ENCODE measurements around the gene SPINDOC.
"Not testable (repeated sequence)": the region's sequence is repeated elsewhere in the genome, so short reads cannot be mapped to it uniquely, and the experiment has no call there.

The SPINDOC gene, protein sequence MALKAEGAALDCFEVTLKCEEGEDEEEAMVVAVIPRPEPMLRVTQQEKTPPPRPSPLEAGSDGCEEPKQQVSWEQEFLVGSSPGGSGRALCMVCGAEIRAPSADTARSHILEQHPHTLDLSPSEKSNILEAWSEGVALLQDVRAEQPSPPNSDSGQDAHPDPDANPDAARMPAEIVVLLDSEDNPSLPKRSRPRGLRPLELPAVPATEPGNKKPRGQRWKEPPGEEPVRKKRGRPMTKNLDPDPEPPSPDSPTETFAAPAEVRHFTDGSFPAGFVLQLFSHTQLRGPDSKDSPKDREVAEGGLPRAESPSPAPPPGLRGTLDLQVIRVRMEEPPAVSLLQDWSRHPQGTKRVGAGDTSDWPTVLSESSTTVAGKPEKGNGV

DNA sequence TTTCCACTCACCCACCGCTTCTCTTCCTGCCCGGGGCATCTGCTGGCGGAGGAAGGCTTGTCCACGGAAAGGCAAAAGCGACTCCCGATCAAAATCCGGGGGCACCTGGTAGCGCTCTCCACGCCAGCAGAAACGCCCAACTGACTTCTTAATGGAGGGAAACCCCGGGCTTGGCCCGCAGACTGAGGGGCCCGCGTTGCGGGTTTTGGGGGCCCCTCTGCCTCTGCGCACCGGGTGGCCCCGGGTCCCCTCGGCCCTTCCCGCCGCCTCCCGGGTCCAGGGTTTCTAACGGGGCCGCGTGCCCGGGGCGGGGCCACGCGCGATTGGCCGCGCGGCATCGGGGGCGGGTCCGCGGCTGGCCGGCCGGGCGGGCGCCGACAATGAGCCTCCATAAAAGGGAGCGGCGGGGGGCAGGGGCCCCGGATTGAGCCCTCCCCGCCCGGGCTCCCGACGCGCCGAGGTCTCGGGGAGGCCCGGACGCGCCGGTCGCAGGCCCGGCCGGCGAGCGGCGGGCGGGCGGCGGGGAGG, at the start of gene SPINDOC:
Gene SPINDOC (plus strand): TSS at position 422 of the 528 bp plus-strand sequence. CDS start 231 bp downstream, outside the sequence.
- DNase-seq (ENCODE audit: low read depth in 2 of 2), result peak; percentile 42 to 69

DNA sequence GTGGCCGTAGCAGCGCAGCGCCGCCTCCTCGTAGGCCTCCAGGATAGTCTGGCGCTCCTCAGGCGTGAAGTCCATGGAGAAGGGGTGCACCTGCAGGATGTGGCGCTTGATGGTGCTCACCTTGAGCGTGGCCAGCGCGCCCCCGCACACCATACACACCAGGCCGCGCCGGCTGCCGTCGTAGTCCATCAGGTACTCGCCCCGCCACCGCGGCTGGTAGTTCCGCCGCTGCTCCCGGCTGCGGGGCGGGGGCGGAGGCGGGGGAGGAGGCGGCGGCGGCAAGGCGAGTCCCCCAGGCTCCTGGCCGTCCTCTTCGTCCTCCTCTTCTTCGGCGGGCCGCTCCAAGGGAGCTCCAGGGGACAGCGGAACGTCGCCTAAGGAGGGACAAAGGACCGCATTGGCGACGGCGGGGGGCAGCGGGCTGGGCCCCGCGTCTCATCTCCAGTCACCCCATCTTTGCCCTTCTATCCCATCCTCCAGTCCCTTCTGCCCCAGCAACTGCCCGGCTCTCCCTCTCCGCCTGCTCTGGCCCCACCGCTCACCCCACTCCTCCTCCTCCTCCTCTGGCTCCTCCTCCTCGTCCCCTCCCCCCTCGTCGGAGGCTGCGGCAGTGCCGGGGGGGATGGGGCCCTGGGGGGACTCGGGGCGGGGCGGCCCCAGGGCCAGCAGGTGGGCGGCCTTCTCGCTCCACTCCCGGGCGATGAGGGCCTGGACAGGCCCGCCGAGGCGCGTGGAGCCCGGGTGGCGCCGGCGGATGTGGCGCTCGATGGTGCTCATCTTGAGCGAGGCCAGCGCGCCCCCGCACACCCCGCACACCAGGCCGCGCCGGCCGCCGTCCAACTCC, 49.5 kb upstream of the SPINDOC start:
- DNase-seq (ENCODE audit: low read depth in 2 of 2), result no peak

DNA sequence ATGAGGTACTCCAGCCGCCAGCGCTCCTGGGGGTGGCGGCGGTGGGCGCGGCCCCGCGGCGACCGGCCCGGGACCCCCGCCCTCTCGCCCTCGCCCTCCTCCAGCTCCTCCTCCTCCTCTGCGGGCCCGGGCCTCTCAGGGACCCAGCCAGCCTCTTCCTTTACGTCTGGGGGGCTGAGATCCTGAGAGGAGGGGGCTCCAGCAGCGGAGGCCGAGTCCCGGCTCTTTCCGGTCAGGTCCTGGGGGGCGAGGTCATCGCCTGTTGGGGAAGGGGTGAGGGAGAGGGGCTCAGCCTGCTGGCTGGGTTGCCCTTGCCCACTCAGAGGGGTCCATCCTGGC, 48.9 kb upstream of the SPINDOC start:
- DNase-seq (ENCODE audit: low read depth in 2 of 2), result no peak

DNA sequence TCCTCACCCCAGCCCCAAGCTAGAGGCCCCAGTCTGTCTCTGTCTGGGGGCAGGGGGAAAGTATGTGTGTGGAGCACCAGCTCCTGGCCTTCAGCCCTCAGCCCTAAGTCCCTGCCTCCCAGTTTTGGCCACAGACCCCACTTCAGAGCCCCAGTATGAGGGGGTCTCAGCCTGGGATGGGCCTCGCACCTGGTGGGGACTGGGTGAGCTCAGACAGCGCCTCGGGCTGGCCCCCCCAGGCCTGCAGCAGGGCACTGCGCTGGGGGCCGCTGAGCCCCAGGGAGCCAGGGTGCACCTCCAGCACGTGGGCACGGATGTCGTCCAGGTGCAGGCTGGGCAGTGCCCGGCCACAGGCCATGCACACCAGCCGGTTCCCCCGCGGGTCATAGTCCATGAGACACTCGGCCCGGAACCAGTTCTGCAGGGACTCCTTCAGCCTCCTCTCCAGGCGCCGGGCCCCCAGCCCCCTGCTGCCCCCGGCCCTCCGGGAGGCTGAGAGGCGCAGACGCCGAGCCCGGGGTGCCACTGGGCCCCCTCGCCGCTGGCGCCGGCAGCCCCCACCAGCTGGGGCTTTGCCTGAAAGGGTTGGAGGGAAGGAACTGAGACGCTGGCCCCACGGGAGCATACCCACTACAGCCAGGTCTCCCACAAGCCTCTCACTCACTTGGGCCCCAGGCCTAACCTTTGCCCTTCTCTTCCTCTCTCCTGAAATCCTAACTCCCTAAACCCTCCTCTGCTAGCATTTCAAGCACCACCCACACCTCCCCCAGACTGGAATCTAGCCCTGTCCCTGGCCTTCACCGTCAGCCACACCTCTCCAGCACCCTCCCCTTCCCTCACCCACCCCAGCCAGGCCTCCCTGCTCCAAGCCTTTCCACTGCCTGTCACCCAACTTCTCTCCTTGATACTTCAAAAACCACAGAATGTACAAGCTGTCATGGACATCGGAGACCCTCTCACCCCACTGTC, 48.3 kb upstream of the SPINDOC start:
- no peak for DNase-seq (ENCODE audit: low read depth in 2 of 2)

DNA sequence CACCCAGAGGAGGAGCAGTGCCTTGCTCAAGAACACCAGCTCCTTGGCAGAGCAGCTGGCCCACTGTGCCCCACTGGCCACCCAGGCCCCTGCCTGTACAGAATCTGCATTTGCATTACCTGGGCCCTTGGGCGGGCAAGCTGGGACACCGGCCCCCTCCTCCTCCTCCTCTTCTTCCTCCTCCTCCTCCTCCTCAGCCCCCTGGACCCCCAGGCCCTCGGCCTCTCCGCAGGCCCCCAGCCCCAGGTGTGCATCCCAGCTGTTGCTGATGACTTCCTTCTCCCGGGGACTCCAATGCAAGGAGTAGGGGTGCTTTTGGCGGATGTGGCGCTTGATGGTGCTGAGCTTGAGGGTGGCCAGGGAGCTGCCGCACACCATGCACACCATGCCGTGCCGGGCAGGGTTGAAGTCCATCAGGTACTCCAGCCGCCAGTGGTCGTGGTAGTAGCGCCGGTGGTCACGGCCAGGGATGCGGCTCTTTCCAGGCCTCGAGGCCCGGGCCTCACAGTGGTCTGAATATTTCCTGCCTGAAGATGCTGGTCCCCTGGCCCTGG, 47.5 kb upstream of the SPINDOC start:
- no peak for DNase-seq (ENCODE audit: low read depth in 2 of 2)

DNA sequence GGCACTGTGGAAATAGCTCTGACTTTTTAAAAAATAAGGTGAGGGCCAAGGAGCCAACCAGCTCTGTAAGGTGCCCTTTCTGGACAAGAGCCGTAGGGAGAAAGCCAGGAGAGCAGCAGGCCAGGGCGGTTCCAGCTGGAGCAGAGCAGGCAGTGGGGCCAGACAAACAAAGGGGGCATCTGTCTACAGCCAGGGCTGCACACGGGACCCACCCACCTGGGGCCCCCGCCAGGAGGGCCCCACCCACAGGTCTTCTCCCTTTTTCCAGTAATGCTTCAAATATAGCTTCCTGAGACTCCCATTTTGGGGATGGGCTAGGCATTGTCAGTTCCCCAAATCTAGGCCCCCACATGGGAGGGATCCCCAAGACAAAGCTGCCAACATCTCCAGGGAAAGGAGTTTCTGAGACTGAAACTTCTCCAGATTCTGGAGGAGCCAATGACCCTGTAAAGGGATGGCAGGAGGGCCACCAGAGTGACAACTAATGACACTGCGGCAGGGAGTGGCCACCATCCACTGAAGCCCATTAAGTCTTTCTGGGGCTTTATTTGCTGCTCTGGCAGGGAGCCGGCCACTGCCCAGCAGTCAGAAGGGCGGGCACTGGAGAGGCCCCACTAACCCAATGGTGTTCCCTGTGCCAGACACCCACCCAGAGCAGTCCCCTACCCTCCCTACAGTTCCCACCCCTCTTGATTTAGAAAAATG, 46.6 kb upstream of the SPINDOC start:
- no peak for DNase-seq (ENCODE audit: low read depth in 2 of 2)

DNA sequence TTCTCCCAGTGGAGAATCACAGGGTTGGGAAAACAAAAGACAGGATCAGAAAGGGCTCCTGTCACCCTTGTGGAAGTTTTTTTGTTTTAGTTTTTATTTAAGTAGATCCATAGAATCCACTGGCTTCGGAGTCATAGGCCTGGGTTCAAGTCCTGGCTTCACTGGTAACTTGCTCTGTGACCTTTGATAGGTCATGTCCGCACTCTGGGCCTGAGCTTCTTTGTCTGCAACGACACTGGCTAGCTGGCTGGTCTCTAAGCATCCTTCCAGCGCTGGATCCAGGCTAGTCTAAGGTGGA, 46.0 kb upstream of the SPINDOC start:
- DNase-seq (ENCODE audit: low read depth in 2 of 2), result no peak

DNA sequence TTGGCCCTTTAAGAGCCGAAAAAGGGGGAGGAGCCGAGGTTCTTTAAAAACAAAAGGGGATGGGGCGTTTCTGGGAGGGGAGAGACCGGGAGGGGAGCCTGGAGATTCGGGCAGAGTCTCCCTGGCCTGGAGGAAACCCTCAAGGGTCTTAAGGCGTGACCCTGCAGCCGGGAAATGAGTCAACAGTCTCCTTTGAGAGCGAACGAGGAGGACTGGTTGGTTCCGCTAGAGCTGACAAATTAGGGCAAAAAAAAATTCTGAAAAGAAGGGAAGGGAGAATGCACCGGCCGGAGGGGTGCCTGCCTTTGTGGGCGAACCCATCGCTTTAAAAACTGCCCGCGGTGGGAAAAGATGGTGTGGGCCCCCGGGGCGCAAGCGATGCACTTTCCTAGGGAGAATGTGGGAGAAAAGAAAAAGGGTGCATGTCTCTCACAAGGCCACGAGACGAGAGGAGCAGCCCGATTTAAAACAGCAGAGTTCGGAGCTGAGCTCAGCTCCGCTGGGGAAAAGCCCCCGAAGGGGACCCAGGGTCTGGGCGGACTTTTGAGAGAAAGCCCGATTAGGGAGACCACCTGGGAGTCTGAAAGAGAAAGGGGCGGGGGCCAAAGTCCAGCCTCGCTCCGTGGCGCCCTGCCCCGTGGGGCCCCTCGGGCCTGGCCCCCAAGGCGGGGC, 45.6 kb upstream of the SPINDOC start:
- DNase-seq (ENCODE audit: low read depth in 2 of 2), result no peak

DNA sequence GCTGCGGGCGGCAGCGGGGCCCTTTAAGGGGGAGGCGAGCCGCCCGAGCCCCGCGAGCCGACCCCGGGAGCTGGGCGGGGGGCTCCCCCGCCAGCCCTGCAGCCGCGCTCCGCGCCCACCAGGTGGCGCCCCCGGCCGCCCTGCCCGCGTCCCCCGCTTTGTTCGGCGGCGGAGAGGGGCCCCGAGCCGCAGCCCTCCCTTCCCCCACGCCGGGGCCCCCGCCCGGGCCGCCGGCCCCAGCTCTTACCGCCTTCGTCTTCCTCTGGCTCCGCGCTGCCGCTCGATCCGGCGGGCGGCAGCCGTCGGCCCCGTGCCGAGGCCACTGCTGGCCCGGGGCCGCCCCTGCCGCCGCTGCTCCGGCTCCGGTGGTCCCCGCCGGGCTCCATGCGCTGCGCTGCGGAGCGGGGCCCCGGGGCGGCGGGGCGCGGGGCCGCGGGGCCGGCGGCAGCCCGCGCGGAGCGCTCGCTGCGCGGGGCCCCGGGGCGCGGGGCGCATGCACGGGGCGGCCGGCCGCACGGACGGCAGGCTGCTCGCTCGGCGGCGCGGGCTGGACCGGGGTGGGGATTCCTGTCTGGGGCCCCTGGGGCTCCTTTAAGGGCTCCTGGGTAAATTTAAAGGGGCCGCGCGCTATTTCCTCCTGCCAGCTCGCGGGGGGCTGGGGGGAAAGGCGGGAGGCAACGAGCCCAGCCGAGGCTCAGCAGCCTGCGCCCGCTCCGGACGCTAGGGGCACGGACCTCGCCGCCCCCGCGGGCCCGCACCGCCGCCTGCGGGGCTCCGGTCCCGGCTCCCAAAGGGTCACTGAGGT, 44.8 kb upstream of the SPINDOC start, which contains the start of gene ZFTA:
Gene ZFTA (minus strand): TSS at position 539 of the 805 bp plus-strand sequence. CDS start 153 bp downstream, at position 386.
- peak in 1 of 2 donors; percentile 34 for DNase-seq (ENCODE audit: low read depth in 2 of 2)

DNA sequence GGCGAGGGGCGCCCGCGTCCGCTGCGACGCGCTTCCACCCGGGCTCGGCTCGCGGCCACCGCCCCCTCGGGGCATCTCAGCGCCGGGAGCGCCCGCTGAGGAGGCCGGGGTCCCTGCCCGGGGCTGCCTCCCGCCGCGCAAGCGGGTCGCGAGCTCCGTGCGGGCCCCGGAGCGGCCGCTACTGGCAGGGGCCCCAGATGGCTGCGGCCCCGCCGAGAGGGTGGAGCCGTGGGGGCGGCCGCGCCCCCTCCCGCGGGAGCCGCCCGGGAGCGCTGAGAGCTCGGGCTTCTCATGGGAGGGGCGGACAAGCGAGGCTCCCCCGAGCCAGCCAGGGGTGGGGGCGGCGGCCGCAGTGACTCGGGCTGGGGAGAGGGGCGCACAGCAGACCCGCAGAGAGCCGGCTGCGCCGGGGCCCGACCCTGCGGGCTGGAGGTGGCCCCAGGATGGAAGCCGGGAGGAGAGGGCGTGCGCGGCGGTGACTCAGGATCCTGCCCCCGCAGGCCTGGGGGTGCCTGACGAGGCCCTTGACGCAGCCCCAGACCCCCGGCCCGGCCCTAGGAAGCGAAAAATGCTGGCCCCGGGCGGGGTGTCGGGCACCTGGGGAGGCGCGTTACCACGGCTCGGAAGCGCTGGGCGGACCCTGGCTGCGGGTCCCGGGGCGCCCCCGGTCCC, 44.1 kb upstream of the SPINDOC start:
- DNase-seq (ENCODE audit: low read depth in 2 of 2), result no peak

DNA sequence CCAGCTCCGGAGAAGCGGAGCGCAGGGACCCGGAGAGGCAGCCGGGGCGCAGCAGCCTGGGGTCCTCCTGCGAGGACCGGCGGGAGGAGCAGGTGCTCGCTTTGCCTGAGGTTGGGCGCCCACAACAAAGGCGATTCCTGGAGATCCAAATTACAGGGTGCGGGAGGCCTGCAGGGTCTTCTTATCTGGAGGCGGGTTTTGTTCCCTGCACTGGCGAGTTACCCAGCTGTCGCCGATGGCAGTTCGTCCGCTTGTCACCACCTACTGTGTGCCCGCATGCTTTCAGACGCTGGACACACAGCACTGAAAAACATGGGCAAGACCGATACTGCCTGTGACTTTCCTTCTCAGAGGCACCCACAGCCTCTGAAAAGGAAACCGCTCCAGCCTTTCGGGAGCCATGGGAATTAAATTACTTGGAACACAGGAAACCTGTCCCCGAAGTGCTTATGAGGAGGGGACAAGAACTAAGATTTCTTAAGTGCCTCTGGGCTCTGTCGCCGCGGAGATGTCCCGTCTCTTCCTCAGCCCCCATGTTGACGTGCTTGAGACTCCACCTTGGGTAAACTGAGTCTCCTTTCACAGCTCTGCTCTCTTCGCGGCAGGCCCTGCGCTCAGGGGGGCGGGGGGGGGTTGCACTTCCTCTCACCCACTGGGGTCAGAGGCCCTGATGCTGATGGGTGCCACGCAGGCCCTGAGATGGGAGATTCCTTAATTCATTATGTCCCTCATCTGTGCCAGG, 43.4 kb upstream of the SPINDOC start:
- DNase-seq (ENCODE audit: low read depth in 2 of 2), result no peak

DNA sequence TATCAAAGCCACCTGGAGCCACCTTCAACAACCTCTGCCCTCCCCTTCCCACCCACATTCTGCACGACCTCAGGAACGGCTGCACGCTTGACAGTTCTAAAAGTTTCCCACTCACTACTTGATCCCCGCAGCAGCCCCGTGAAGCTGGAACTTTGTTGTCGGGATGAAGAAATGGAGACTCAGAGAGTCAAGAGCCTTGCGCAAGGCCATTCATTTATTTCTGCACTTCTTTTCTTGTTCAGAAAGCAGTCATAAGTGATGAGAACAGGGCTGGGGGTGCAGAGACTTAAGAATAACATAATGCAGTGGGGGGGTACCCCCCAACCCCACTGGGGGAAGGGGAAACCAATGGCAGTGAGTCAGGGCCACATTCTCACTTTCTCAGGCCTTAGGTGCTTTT, 42.5 kb upstream of the SPINDOC start:
- no peak for DNase-seq (ENCODE audit: low read depth in 2 of 2)

DNA sequence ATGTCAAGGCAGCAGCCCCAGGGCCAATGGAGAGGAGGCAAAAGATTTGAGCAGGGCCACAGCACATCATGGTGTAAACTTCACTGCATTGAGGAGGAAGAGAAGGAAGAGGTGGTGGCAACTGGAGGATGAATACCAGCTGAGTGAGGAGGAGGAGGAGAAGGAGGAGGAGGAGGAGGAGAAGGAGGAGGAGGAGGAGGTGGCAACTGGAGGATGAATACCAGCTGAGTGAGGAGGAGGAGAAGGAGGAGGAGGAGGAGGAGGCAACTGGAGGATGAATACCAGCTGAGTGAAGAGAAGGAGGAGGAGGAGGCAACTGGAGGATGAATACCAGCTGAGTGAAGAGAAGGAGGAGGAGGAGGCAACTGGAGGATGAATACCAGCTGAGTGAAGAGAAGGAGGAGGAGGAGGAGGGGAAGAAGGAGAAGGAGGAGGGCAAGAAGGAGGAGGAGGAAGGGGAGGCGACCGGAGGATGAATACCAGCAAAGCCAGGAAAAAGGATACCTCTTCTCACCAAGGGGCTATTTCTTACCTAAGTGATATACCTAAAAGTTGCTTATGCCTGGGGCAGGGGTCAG, 41.4 kb upstream of the SPINDOC start:
- not testable (repeated sequence) for DNase-seq (ENCODE audit: low read depth in 2 of 2)

DNA sequence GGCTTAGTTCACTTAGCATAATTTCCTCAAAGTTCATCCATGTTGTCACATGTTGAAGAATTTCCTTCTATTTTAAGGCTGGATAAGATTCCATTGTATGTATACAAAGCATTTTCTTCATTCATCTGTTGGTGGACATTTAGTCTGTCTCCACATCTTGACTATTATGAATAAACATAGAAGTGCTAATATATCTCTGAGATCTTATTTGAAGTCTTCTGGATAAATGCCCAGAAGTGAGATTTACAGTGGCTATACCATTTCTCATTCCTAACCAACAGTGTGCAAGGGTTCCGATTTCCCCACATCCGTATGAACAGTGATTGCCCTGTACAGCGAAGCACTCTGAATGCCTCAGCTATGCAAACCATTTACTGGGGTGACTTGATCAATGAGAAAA, 38.1 kb upstream of the SPINDOC start:
- no peak for DNase-seq (ENCODE audit: low read depth in 2 of 2)

DNA sequence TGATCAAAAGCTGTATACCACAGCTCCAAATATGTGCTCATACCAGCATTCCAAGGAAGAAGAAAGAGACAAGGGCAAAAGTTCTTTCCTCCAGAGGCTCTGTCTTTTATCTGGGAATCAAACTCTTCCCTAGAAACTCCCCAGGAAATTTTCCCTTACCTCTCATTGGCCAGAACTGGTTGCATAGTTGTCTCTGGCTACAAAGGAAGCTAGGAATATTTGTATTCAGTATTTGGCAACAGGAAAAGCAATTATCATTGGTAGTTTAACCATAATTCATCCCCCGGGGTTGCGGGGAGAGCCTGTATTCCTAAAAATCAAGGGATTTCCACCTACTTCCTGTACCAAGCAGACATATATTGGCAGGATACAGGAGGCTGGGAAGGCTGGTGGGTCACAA, 34.2 kb upstream of the SPINDOC start:
- DNase-seq (ENCODE audit: low read depth in 2 of 2), result no peak

DNA sequence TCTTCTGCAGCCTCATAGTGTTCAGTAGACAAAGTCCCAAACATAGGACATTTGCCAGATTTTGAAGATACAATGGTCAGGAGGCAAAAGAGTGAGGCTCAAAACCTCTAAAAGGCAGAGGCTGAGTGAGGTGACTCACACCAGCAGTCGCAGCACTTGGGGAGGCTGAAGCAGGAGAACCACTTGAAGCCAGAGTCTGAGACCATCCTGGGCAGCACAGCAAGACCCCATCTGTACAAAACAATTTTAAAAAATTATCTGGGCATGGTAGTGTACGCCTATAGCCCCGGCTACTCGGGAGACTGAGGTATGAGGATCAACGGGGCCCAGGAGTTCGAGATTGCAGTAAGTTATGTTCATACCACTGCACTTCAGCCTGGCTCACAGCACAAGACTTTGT, 30.5 kb upstream of the SPINDOC start:
- DNase-seq (ENCODE audit: low read depth in 2 of 2), result no peak

DNA sequence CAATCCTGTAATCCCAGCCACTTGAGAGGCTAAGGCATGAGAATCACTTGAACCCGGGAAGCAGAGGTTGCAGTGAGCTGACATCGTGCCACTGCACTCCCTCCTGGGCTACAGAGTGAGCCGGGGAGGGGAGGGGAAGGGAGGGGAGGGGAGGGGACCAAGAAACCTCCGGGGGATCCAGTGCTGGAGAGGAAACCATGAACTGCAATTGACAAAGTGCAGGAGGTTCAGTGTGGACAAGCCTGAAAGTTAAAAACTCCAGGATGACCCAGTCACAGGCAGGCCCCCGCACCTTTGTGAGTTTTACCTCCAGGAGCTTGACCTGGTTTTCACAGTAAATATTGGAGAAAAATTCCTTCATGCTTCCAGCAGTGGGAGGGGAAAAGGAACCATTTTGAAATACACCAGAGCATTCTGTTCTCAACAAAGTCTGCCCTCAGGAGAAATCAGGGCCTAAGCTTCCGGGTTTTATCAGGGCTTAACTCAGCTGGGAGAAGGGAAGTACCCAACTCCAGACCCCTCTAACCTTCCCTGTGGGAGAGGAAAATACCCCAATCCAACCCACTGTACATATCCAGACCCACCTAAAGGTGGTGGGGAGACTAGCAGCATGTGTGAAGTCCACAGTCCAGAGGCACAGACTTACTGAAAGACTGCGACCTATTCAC, 29.2 kb upstream of the SPINDOC start:
- no peak for DNase-seq (ENCODE audit: low read depth in 2 of 2)

Measured in stimulated activated CD4-positive, alpha-beta T cell treated with anti-CD3 and anti-CD28 coated beads, Interleukin-15, amount 100 ng/mL, for 48 hours (primary cell).